NCI-H1694 (cell line): ENCODE measurements around the gene PAN3.

ENCODE experiments used
- DNase-seq: peaks from one replicate; lab custom pipeline; 2025; lab: John Stamatoyannopoulos, UW

PAN3 gene

GRCh38 chr13:28337166-28338005 lies 199.0 kb downstream of the PAN3 start:
- DNase-seq: no peak

- DNase-seq: no peak
Measured at GRCh38 chr13:28338006-28338574, 199.7 kb downstream of the PAN3 start.

- DNase-seq: no peak
Measured at GRCh38 chr13:28338742-28339141, 200.4 kb downstream of the PAN3 start.

GRCh38 chr13:28339419-28339818 lies 201.1 kb downstream of the PAN3 start:
- no peak for DNase-seq

- DNase-seq: no peak
Measured at GRCh38 chr13:28340272-28340793, 202.0 kb downstream of the PAN3 start.

- DNase-seq: no peak
Measured at GRCh38 chr13:28342251-28342650, 203.9 kb downstream of the PAN3 start.

GRCh38 chr13:28344163-28344562 lies 205.8 kb downstream of the PAN3 start:
- DNase-seq: no peak
